AG04450 (cell line): ENCODE measurements around the gene IL18RAP. TPM values are rescaled to one million over a fixed set of nuclear protein-coding genes. Genes with fewer than 3 reads are reported as not detected.

Source experiments
- CTCF ChIA-PET: fragments of 300-600, 350-600 bp; formaldehyde crosslinking; extraction: SDS; loops from one replicate; lab custom pipeline; 2022; ENCODE audit warnings: antibody characterized with exemption, inconsistent platforms; lab: Charles Lee
- POLR2A ChIA-PET: fragments of 350-600 bp; formaldehyde crosslinking; extraction: SDS; loops from one replicate; lab custom pipeline; 2021; ENCODE audit warnings: antibody characterized with exemption, inconsistent platforms; lab: Yijun Ruan, JAX
- DNase-seq: peaks from one replicate; pipeline ENCODE4 v3.0.0-alpha.2; 2011; ENCODE audit warnings: low read depth, low spot score
- H3K27ac ChIP-seq: one replicate; pipeline ENCODE4 v1.5.1; 2012; ENCODE audit warnings: low read depth, low read length, control low read depth
- H3K27me3 ChIP-seq: one replicate; pipeline ENCODE4 v1.6.0; 2012; ENCODE audit warnings: low read length; ENCODE audit not compliant: control insufficient read depth, insufficient read depth
- H3K4me3 ChIP-seq: 2 replicates; pipeline ENCODE4 v1.5.1; 2011; ENCODE audit warnings: mild to moderate bottlenecking, low read depth, low read length, control low read depth
- H3K9me3 ChIP-seq: 2 replicates; pipeline ENCODE4 v1.5.1; 2012; ENCODE audit warnings: low read length; ENCODE audit not compliant: control insufficient read depth, insufficient read depth
- polyA plus RNA-seq: library from polyadenylated mRNA; depleted of rRNA; stranded (reverse); fragments of >200 nt; gene quantifications from 2 replicates; pipeline ENCODE4 v1.2.3, GENCODE V29; 2011
- TF ChIP-seq, protein P1 (sequence below): IDR thresholded peaks from 2 replicates; pipeline ENCODE4 v1.5.1; 2011; ENCODE audit warnings: low read depth, low read length, control low read depth, inconsistent platforms

The IL18RAP gene
- polyA plus RNA-seq, 1 experiment, result 0.10 TPM

GRCh38 chr2:102481931-102482330, 59.0 kb downstream of the IL18RAP start:
- H3K9me3 ChIP-seq, result no peaks in the 10 kb centered on the region; the same call in 1 of the 2 replicates
- POLR2A ChIA-PET, result no interaction called here
- TF ChIP-seq, protein P1, sequence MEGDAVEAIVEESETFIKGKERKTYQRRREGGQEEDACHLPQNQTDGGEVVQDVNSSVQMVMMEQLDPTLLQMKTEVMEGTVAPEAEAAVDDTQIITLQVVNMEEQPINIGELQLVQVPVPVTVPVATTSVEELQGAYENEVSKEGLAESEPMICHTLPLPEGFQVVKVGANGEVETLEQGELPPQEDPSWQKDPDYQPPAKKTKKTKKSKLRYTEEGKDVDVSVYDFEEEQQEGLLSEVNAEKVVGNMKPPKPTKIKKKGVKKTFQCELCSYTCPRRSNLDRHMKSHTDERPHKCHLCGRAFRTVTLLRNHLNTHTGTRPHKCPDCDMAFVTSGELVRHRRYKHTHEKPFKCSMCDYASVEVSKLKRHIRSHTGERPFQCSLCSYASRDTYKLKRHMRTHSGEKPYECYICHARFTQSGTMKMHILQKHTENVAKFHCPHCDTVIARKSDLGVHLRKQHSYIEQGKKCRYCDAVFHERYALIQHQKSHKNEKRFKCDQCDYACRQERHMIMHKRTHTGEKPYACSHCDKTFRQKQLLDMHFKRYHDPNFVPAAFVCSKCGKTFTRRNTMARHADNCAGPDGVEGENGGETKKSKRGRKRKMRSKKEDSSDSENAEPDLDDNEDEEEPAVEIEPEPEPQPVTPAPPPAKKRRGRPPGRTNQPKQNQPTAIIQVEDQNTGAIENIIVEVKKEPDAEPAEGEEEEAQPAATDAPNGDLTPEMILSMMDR, result no peak
- H3K4me3 ChIP-seq, result no peak overlapping the region
- H3K27ac ChIP-seq, result no peak overlapping the region
- CTCF ChIA-PET, result interaction anchor here (5.2 kb wide), 1 partner anchor 9 kb away, joined by 34 read pairs; the partner anchor contains the start of gene SLC9A4
- DNase-seq, result no peak
- H3K27me3 ChIP-seq, result peaks cover 31% of the 10 kb centered on the region

DNA sequence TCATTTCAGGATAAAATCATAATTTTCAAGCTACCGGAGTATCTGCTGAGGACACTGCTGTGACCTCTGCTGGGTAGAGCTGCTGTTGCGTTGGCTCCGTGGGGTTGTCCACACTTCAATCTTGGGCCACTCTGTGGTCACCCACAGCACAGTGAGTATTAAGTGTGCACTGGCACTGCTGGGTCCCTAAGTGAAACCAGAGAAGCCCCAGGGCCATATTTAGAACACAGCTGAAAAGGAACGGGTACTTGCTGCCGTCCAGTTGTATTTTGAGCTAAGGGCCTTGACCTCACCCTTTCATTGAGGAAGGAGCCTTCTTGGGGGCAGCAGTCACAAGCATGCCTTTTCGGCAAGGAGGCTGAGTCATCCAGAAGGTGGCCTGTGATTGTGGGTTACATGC, 60.1 kb downstream of the IL18RAP start:
- POLR2A ChIA-PET, result no interaction called here
- DNase-seq, result no peak
- no peak overlapping the region for H3K4me3 ChIP-seq
- no peaks in the 10 kb centered on the region; the same call in 1 of the 2 replicates for H3K9me3 ChIP-seq
- H3K27ac ChIP-seq, result no peak overlapping the region
- CTCF ChIA-PET, result interaction anchor here (1.8 to 5.2 kb wide), 2 partner anchors 10 to 132 kb away, joined by 8 to 34 read pairs; partner anchors contain the start of gene SLC9A4
- TF ChIP-seq, protein P1, result no peak
- H3K27me3 ChIP-seq, result peaks cover 29% of the 10 kb centered on the region

- ChIA-PET POLR2A (no interaction called here), CTCF (interaction anchor here (5.2 kb wide), 1 partner anchor 12 kb away, joined by 34 read pairs; the partner anchor contains the start of gene SLC9A4)
- no peak for DNase-seq
- no peaks in the 10 kb centered on the region for H3K9me3 ChIP-seq
- TF ChIP-seq, protein P1, result no peak
- no peak overlapping the region for H3K27ac ChIP-seq
- H3K4me3 ChIP-seq, result no peak overlapping the region
- peaks cover 22% of the 10 kb centered on the region for H3K27me3 ChIP-seq
Measured at GRCh38 chr2:102484310-102485061, 61.5 kb downstream of the IL18RAP start.

DNA sequence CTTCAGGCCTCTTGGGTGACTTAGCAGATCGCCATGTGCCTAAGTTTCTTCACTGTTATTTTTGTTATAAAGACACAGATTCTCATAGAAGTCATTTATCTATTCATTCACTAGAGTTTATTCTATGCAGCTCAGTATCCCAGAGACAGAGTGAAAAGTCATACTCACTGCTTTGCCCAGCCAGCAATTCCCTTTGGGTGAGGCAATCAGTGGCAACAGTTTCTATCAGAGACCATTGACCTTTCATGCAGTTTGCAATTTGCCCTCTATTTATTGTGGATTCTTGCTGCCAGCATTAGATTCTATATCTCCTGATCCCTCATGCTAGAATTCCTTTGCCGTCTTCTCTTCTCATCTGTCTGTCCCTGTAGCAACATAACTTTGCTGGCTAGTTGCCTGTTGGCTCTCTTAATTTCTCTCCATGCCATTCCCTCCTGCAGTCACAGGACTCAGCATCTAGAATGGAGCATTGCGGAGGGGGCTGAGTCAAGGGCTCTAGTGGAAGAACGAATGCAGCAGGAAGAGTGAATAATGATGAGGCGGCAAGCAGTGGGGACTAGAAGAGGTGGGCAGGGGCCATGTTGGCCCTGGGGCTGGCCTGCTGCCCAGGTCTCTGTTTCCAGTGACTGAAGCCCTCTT, 62.3 kb downstream of the IL18RAP start:
- TF ChIP-seq, protein P1, result no peak
- H3K27ac ChIP-seq, result no peak overlapping the region

More for the DNA sequence above, 62.3 kb downstream of the IL18RAP start:
- no peak for DNase-seq
- Histone ChIP-seq H3K9me3 (no peaks in the 10 kb centered on the region), H3K4me3 (no peak overlapping the region), H3K27me3 (peaks cover 22% of the 10 kb centered on the region)
- CTCF ChIA-PET, result interaction anchor here (5.2 kb wide), 1 partner anchor 13 kb away, joined by 34 read pairs; the partner anchor contains the start of gene SLC9A4
- POLR2A ChIA-PET, result no interaction called here
